H9 (cell line): ENCODE measurements around the gene SHANK1. TPM values are rescaled to one million over a fixed set of nuclear protein-coding genes. Genes with fewer than 3 reads are reported as not detected.

Source experiments
- DNase-seq: peaks from one replicate; pipeline ENCODE4 v3.0.0-alpha.2; 2017
- H2AFZ ChIP-seq: one replicate; pipeline ENCODE4 v1.6.1; 2013; ENCODE audit warnings: mild to moderate bottlenecking, low read length, control low read depth, moderate library complexity
- H2AK5ac ChIP-seq: 2 replicates; pipeline ENCODE4 v1.6.1; 2013; ENCODE audit warnings: low read length, control low read depth, mixed read lengths; ENCODE audit not compliant: insufficient read length
- H2BK120ac ChIP-seq: one replicate; pipeline ENCODE4 v1.6.1; 2013; ENCODE audit warnings: low read depth, mild to moderate bottlenecking, low read length, control low read depth, inconsistent platforms; ENCODE audit not compliant: poor library complexity, severe bottlenecking
- H2BK12ac ChIP-seq: 2 replicates; pipeline ENCODE4 v1.6.1; 2013; ENCODE audit warnings: low read length, control low read depth, mixed read lengths, low read depth; ENCODE audit not compliant: insufficient read length
- H2BK15ac ChIP-seq: 2 replicates; pipeline ENCODE4 v1.6.1; 2013; ENCODE audit warnings: low read depth, low read length, control low read depth
- H2BK20ac ChIP-seq: one replicate; pipeline ENCODE4 v1.6.1; 2013; ENCODE audit warnings: low read depth, mild to moderate bottlenecking, low read length, control low read depth, inconsistent platforms; ENCODE audit not compliant: poor library complexity, severe bottlenecking
- H2BK5ac ChIP-seq: 2 replicates; pipeline ENCODE4 v1.6.1; 2013; ENCODE audit warnings: low read length, control low read depth, mixed read lengths; ENCODE audit not compliant: insufficient read length
- H3K14ac ChIP-seq: 2 replicates; pipeline ENCODE4 v1.6.1; 2013; ENCODE audit warnings: low read length, control low read depth; ENCODE audit not compliant: insufficient read depth
- H3K18ac ChIP-seq: 2 replicates; pipeline ENCODE4 v1.6.1; 2013; ENCODE audit warnings: low read depth, mild to moderate bottlenecking, mixed read lengths, low read length, control low read depth; ENCODE audit not compliant: insufficient read length
- H3K23ac ChIP-seq: 2 replicates; pipeline ENCODE4 v1.6.1; 2013; ENCODE audit warnings: low read length, control low read depth, mixed read lengths, low read depth; ENCODE audit not compliant: insufficient read length
- H3K23me2 ChIP-seq: 2 replicates; pipeline ENCODE4 v1.6.1; 2013; ENCODE audit warnings: low read depth, mild to moderate bottlenecking, mixed read lengths, low read length, control low read depth; ENCODE audit not compliant: insufficient read length, poor library complexity, severe bottlenecking
- H3K27ac ChIP-seq: 2 replicates; pipeline ENCODE4 v1.5.1; 2013; ENCODE audit warnings: low read length, control low read depth, mixed read lengths, low read depth; ENCODE audit not compliant: insufficient read length
- H3K27me3 ChIP-seq: 2 replicates; pipeline ENCODE4 v1.6.1; 2013; ENCODE audit warnings: low read length, control low read depth, inconsistent platforms; ENCODE audit not compliant: insufficient read depth
- H3K4ac ChIP-seq: 2 replicates; pipeline ENCODE4 v1.6.1; 2013; ENCODE audit warnings: low read depth, mild to moderate bottlenecking, control low read depth, inconsistent platforms, low read length, moderate library complexity
- H3K4me1 ChIP-seq: 2 replicates; pipeline ENCODE4 v1.6.1; 2013; ENCODE audit warnings: low read length, control low read depth, inconsistent platforms; ENCODE audit not compliant: insufficient read depth
- H3K4me2 ChIP-seq: 2 replicates; pipeline ENCODE4 v1.6.1; 2013; ENCODE audit warnings: low read length, control low read depth, mixed read lengths; ENCODE audit not compliant: insufficient read length, insufficient read depth
- H3K56ac ChIP-seq: 2 replicates; pipeline ENCODE4 v1.6.1; 2013; ENCODE audit warnings: low read depth, mild to moderate bottlenecking, mixed read lengths, low read length, control low read depth; ENCODE audit not compliant: insufficient read length
- H3K79me1 ChIP-seq: 2 replicates; pipeline ENCODE4 v1.6.1; 2013; ENCODE audit warnings: low read depth, mild to moderate bottlenecking, moderate library complexity, low read length, control low read depth, inconsistent platforms; ENCODE audit not compliant: insufficient read depth, poor library complexity, severe bottlenecking
- H3K79me2 ChIP-seq: 2 replicates; pipeline ENCODE4 v1.6.1; 2013; ENCODE audit warnings: low read length, control low read depth, inconsistent platforms; ENCODE audit not compliant: insufficient read depth
- H3K9ac ChIP-seq: 2 replicates; pipeline ENCODE4 v1.6.1; 2013; ENCODE audit warnings: low read length, control low read depth, mixed read lengths; ENCODE audit not compliant: insufficient read length; ENCODE audit errors: extremely low read depth
- H3K9me3 ChIP-seq: one replicate; pipeline ENCODE4 v1.6.1; 2013; ENCODE audit warnings: low read depth, low read length, inconsistent platforms; ENCODE audit not compliant: control insufficient read depth
- H3T11ph ChIP-seq: one replicate; pipeline ENCODE4 v1.6.1; 2013; ENCODE audit warnings: mild to moderate bottlenecking, low read length, control low read depth, inconsistent platforms
- H4K20me1 ChIP-seq: one replicate; pipeline ENCODE4 v1.6.1; 2013; ENCODE audit not compliant: control insufficient read depth, insufficient read length, insufficient read depth
- H4K5ac ChIP-seq: 2 replicates; pipeline ENCODE4 v1.6.1; 2013; ENCODE audit warnings: low read depth, mild to moderate bottlenecking, mixed read lengths, low read length, control low read depth; ENCODE audit not compliant: insufficient read length
- H4K8ac ChIP-seq: replicated peaks from 2 replicates; pipeline ENCODE4 v1.6.1; 2013; ENCODE audit warnings: low read length, control low read depth, mixed read lengths, low read depth; ENCODE audit not compliant: insufficient read length
- H4K91ac ChIP-seq: 2 replicates; pipeline ENCODE4 v1.6.1; 2013; ENCODE audit warnings: low read depth, mild to moderate bottlenecking, moderate library complexity, mixed read lengths, low read length, control low read depth; ENCODE audit not compliant: insufficient read length
- H3K27ac Mint-ChIP-seq, 3 experiments: 2 replicates in 2 of 3; 3 replicates in 1 of 3; pipeline ENCODE4 v1.8.0; 2020 to 2021; ENCODE audit warnings: mixed read lengths in 3 of 3, mild to moderate bottlenecking in 1 of 3, moderate library complexity in 1 of 3
- H3K27me3 Mint-ChIP-seq: 2 replicates; pipeline ENCODE4 v1.8.0; 2021; ENCODE audit warnings: low read depth, mild to moderate bottlenecking, moderate library complexity, mixed read lengths
- H3K36me3 Mint-ChIP-seq, 3 experiments: 2 replicates in 2 of 3; 3 replicates in 1 of 3; pipeline ENCODE4 v1.8.0; 2020 to 2021; ENCODE audit warnings: low read depth in 3 of 3, mixed read lengths in 3 of 3; ENCODE audit not compliant: insufficient read depth in 1 of 3
- H3K4me1 Mint-ChIP-seq, 2 experiments: 2 replicates each; pipeline ENCODE4 v1.8.0; 2020; ENCODE audit warnings: mixed read lengths in 2 of 2
- H3K4me3 Mint-ChIP-seq, 2 experiments: 2 replicates in 1 of 2; 3 replicates in 1 of 2; pipeline ENCODE4 v1.8.0; 2020 to 2021; ENCODE audit warnings: mild to moderate bottlenecking in 2 of 2, mixed read lengths in 2 of 2, moderate library complexity in 1 of 2
- H3K9me3 Mint-ChIP-seq, 2 experiments: 2 replicates in 1 of 2; 3 replicates in 1 of 2; pipeline ENCODE4 v1.8.0; 2020; ENCODE audit warnings: mild to moderate bottlenecking in 2 of 2, mixed read lengths in 2 of 2, moderate library complexity in 1 of 2
- WGBS: extraction: QIAGEN DNeasy Blood & Tissue Kit; methylation state at CpG from one replicate; pipeline ENCODE4 v1.1.7; 2013; ENCODE audit warnings: missing lambda C conversion rate, low lambda C conversion rate, mixed read lengths; ENCODE audit not compliant: insufficient read length; ENCODE audit errors: extremely low coverage; 5-methylcytosine and 5-hydroxymethylcytosine counted together
- total RNA-seq: library from RNA; stranded (reverse); gene quantifications from 2 replicates; pipeline ENCODE4 v1.2.1, GENCODE V29; 2021
- TF ChIP-seq, protein P1 (sequence below): fragments of 200-600 bp; sonication (generic); conservative IDR thresholded peaks from 3 replicates; pipeline ENCODE4 v1.8.0; 2021; ENCODE audit warnings: antibody characterized with exemption, mild to moderate bottlenecking

SHANK1 gene
- total RNA-seq, 1 experiment from 2014 or later: 1.7 TPM

DNA sequence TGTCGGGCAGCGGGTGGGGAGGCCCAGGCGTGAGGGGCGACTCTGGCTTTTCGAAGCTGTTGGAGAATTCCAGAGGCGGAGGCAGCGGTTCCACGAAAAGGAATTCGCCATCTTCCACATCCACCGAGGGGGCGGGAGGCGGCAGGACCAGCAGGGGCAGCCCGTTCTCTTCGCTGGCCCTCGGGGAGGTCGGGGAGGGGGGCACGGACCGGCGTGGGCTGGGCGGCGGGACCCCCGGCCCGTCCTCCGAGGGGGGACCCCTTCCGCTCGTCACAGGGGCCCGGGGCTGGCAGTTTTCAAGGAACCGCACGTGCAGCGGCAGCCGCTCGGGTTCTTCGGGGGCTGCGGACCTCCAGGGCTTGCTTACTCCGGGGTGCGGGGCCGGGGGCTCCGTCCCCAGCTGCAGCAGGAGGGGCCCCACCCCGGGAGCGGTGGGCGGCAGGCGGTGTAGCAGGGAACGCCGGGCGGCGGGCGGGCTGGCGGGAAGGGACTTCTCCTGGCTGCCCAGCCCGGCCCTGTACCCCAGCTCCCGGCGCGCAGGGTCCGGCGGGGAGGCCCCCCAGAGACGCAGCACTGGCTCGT, 52.3 kb downstream of the SHANK1 start:
- Histone ChIP-seq H3T11ph (no peak overlapping the region), H3K14ac (no peak overlapping the region), H3K79me1 (no peaks in the 10 kb centered on the region), H3K4me2 (no peak overlapping the region), H2BK120ac (no peak overlapping the region), H3K27ac (no peak overlapping the region), H3K27me3 (peaks cover 14% of the 10 kb centered on the region; the same call in 1 of the 2 replicates), H3K23ac (no peak overlapping the region), H2BK12ac (no peak overlapping the region), H4K5ac (no peak overlapping the region), H2AFZ (no peak overlapping the region), H3K18ac (no peak overlapping the region), H2BK5ac (no peak overlapping the region), H3K4ac (no peak overlapping the region), H3K79me2 (no peaks in the 10 kb centered on the region), H4K91ac (no peak overlapping the region), H4K8ac (no peak overlapping the region), H4K20me1 (no peaks in the 10 kb centered on the region), H3K56ac (no peak overlapping the region), H3K9me3 (no peaks in the 10 kb centered on the region), H2BK20ac (no peak overlapping the region), H2BK15ac (no peak overlapping the region), H3K4me1 (no peaks in the 10 kb centered on the region), H3K23me2 (no peaks in the 10 kb centered on the region), H2AK5ac (no peak overlapping the region), H3K9ac (no peak overlapping the region)
- Mint-ChIP-seq H3K27me3 (peaks cover 85% of the 10 kb centered on the region), H3K4me1 (peaks cover 4 to 15% of the 10 kb centered on the region in 2 experiments), H3K9me3 (peaks cover 0 to 12% of the 10 kb centered on the region in 2 experiments; a peak in 3 of 5 replicates), H3K27ac (no peak overlapping the region), H3K4me3 (no peak overlapping the region; a peak in 1 of 5 replicates), H3K36me3 (peaks cover 0 to 7% (median 2%) of the 10 kb centered on the region in 3 experiments; a peak in 3 of 7 replicates)
- TF ChIP-seq, protein P1, sequence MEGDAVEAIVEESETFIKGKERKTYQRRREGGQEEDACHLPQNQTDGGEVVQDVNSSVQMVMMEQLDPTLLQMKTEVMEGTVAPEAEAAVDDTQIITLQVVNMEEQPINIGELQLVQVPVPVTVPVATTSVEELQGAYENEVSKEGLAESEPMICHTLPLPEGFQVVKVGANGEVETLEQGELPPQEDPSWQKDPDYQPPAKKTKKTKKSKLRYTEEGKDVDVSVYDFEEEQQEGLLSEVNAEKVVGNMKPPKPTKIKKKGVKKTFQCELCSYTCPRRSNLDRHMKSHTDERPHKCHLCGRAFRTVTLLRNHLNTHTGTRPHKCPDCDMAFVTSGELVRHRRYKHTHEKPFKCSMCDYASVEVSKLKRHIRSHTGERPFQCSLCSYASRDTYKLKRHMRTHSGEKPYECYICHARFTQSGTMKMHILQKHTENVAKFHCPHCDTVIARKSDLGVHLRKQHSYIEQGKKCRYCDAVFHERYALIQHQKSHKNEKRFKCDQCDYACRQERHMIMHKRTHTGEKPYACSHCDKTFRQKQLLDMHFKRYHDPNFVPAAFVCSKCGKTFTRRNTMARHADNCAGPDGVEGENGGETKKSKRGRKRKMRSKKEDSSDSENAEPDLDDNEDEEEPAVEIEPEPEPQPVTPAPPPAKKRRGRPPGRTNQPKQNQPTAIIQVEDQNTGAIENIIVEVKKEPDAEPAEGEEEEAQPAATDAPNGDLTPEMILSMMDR: no peak
- DNase-seq: no peak
- no CpG with 5 or more reads among the region's 56 CpGs for WGBS
